ENCODE data around the gene SDHB. TPM values are rescaled to one million over a fixed set of nuclear protein-coding genes. Genes with fewer than 3 reads are reported as not detected.

Gene SDHB
- total and polyA plus RNA-seq, 2 of the 13 experiments (the other 11 are each of a cell fraction or from before 2014, with no cell fraction given) = 136 to 142 TPM

- TF ChIP-seq SOX13 (IDR thresholded peaks at IDR 0.05) (no peak), SOX13 (CRISPR knock-in tag; conservative IDR thresholded peaks at IDR 0.05 in 1 of 2, IDR thresholded peaks at IDR 0.05 in 1 of 2) (no peak), ZFY (CRISPR knock-in tag; IDR thresholded peaks at IDR 0.05) (peak; percentile 90), RFX3 (CRISPR knock-in tag; IDR thresholded peaks at IDR 0.05) (no peak), ZNF276 (CRISPR knock-in tag; IDR thresholded peaks at IDR 0.05; ENCODE audit: low read depth) (no peak), POGZ (CRISPR knock-in tag; IDR thresholded peaks at IDR 0.05) (no peak), THAP8 (CRISPR knock-in tag; IDR thresholded peaks at IDR 0.05; ENCODE audit: borderline replicate concordance) (no peak), YEATS4 (CRISPR knock-in tag; IDR thresholded peaks at IDR 0.05; ENCODE audit: borderline replicate concordance) (peak; percentile 49; the same call in 1 of the 2 replicates), ZNF724P (CRISPR knock-in tag; IDR thresholded peaks at IDR 0.05; ENCODE audit: borderline replicate concordance) (no peak), SMARCE1 (IDR thresholded peaks at IDR 0.05; ENCODE audit: borderline replicate concordance) (no peak), SMARCC2 (IDR thresholded peaks at IDR 0.05) (no peak), RFX1 (IDR thresholded peaks at IDR 0.05) (no peak), CCAR2 (optimal IDR thresholded peaks at IDR 0.05; ENCODE audit: low read depth, low read length) (no peak), SKI (IDR thresholded peaks at IDR 0.05; ENCODE audit: partially characterized antibody) (peak; percentile 18), ATF7 (IDR thresholded peaks at IDR 0.05) (no peak), ATF7 (CRISPR knock-in tag; IDR thresholded peaks at IDR 0.05) (no peak), KLF15 (CRISPR knock-in tag; IDR thresholded peaks at IDR 0.05; ENCODE audit: borderline replicate concordance) (no peak), ELF4 (CRISPR knock-in tag; IDR thresholded peaks at IDR 0.05; ENCODE audit: borderline replicate concordance) (no peak), NFE2L1 (CRISPR knock-in tag; IDR thresholded peaks at IDR 0.05; ENCODE audit: borderline replicate concordance) (no peak), ZBTB38 (CRISPR knock-in tag; IDR thresholded peaks at IDR 0.05) (peak; percentile 53; the same call in 1 of the 2 replicates), ZNF572 (CRISPR knock-in tag; IDR thresholded peaks at IDR 0.05) (0 out of 2 replicates have a peak, but pooled peaks have one; percentile 30), HMG20A (CRISPR knock-in tag; IDR thresholded peaks at IDR 0.05; ENCODE audit: borderline replicate concordance) (no peak), NCOA2 (CRISPR knock-in tag; IDR thresholded peaks at IDR 0.05) (peak; percentile 6; the same call in 1 of the 2 replicates), ZNF558 (CRISPR knock-in tag; IDR thresholded peaks at IDR 0.05; ENCODE audit: borderline replicate concordance) (no peak), ZIK1 (CRISPR knock-in tag; IDR thresholded peaks at IDR 0.05; ENCODE audit: borderline replicate concordance, low read depth) (no peak), ZNF253 (CRISPR knock-in tag; IDR thresholded peaks at IDR 0.05; ENCODE audit: borderline replicate concordance) (no peak), ASH2L (IDR thresholded peaks at IDR 0.05; ENCODE audit: insufficient read length, low read depth, low read length) (peak; percentile 36), ZNF83 (CRISPR knock-in tag; IDR thresholded peaks at IDR 0.05; ENCODE audit: borderline replicate concordance) (no peak), ZNF703 (CRISPR knock-in tag; IDR thresholded peaks at IDR 0.05; ENCODE audit: borderline replicate concordance) (no peak)
- TF ChIP-seq, protein P1, sequence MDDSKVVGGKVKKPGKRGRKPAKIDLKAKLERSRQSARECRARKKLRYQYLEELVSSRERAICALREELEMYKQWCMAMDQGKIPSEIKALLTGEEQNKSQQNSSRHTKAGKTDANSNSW (CRISPR knock-in tag; IDR thresholded peaks at IDR 0.05; ENCODE audit: borderline replicate concordance) = no peak
These were observed 42.2 kb downstream of the SDHB start, which contains the start of gene ATP13A2 (continued) for GRCh38 chr1:17011439-17012307.

Measured in HepG2 (cell line).